Upper lobe of left lung (tissue), 4 donors: ENCODE measurements around the gene CLEC20A.

Experiments used
- CTCF ChIP-seq, 6 experiments: fragments of 450-650 bp in 4 of 6; fragments of 200-600 bp in 2 of 6; sonication (generic) in 2 of 6; IDR thresholded peaks; one replicate each; pipeline ENCODE4 v1.5.1; 2016 to 2019; ENCODE audit warnings: antibody characterized with exemption in 6 of 6
- POLR2A ChIP-seq, 4 donors: fragments of 450-650 bp; IDR thresholded peaks; one replicate each; pipeline ENCODE4 v1.5.1; 2016 to 2017; ENCODE audit warnings: antibody characterized with exemption in 4 of 4, mild to moderate bottlenecking in 2 of 4

GRCh38 chr1:178544531-178544930 lies 47.8 kb upstream of the CLEC20A start:
- TF ChIP-seq POLR2A (IDR thresholded peaks at IDR 0.05) (no peak), CTCF (IDR thresholded peaks at IDR 0.05) (no peak)
